ENCODE results near the gene FBXW2.

DNA sequence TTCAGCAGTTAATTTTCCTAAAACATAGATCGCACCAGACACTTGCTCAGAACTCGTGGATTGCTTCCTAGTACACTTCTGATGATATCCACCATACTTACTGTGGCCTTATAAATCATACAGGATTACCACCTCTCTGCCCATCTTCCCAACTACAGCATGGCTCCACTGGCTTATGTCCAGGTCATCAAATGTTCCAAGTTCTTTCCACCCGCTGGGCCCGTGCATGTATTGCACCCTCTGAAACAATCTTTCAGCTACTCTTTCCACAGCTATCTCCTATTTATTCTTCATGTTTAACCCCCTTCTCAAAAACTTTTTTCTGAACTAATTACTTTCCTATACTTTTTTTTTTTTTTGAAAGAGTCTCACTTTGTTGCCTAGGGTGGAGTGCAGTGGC lies 18.5 kb downstream of the FBXW2 start:
- TF ChIP-seq, protein P1, sequence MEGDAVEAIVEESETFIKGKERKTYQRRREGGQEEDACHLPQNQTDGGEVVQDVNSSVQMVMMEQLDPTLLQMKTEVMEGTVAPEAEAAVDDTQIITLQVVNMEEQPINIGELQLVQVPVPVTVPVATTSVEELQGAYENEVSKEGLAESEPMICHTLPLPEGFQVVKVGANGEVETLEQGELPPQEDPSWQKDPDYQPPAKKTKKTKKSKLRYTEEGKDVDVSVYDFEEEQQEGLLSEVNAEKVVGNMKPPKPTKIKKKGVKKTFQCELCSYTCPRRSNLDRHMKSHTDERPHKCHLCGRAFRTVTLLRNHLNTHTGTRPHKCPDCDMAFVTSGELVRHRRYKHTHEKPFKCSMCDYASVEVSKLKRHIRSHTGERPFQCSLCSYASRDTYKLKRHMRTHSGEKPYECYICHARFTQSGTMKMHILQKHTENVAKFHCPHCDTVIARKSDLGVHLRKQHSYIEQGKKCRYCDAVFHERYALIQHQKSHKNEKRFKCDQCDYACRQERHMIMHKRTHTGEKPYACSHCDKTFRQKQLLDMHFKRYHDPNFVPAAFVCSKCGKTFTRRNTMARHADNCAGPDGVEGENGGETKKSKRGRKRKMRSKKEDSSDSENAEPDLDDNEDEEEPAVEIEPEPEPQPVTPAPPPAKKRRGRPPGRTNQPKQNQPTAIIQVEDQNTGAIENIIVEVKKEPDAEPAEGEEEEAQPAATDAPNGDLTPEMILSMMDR (IDR thresholded peaks at IDR 0.05 in 8 of 11, conservative IDR thresholded peaks at IDR 0.05 in 3 of 11) = no peak
- no peak for TF ChIP-seq POLR2A (IDR thresholded peaks at IDR 0.05)
- TF ChIP-seq POLR2AphosphoS5 (IDR thresholded peaks at IDR 0.05) = no peak
